ENCODE data around the gene MYL6.

Gene MYL6

DNA sequence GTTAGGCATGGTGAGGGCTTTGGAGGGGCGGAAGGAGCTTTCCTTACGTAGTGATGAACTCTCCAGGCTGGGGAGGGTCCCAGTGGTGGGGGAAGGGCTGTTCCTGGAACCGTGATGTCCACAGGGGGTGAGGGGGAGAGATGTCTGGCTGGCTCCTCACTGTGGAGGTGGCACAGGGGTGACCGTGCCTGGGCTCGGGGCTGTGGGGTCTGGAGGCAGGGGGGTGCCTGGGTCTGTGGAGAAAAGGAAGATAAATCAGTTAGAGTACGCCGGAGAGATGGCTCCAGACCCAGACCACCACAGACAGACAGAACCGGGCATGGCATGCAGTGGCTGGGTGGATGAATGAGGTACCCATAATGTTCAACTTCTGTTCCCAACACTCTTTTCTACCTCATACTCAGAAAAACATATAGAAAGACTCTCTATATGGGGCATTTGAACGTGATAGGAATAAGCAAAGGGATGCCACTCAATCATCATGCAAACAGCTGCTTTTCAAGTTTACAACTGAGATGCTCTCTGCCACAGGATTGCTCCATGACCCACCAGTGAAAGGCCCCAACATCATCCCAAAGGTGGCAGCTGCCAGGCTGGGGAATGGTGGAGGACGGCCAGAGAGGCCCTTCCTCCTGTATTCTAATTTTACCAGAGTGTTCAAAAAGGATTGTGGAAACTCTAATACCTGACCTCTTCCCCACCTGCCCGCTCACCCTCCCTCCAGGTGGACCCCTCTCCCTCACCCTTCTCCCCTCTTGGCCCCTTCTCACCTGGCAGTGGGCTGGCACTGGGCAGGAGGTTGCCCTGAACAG is 5.6 kb downstream of the MYL6 start:
- no peak overlapping the region for H3K4me3 ChIP-seq (ENCODE audit: low read depth, low read length)
- TF ChIP-seq, protein P1, sequence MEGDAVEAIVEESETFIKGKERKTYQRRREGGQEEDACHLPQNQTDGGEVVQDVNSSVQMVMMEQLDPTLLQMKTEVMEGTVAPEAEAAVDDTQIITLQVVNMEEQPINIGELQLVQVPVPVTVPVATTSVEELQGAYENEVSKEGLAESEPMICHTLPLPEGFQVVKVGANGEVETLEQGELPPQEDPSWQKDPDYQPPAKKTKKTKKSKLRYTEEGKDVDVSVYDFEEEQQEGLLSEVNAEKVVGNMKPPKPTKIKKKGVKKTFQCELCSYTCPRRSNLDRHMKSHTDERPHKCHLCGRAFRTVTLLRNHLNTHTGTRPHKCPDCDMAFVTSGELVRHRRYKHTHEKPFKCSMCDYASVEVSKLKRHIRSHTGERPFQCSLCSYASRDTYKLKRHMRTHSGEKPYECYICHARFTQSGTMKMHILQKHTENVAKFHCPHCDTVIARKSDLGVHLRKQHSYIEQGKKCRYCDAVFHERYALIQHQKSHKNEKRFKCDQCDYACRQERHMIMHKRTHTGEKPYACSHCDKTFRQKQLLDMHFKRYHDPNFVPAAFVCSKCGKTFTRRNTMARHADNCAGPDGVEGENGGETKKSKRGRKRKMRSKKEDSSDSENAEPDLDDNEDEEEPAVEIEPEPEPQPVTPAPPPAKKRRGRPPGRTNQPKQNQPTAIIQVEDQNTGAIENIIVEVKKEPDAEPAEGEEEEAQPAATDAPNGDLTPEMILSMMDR (IDR thresholded peaks at IDR 0.05; ENCODE audit: low read depth, low read length): no peak

DNA sequence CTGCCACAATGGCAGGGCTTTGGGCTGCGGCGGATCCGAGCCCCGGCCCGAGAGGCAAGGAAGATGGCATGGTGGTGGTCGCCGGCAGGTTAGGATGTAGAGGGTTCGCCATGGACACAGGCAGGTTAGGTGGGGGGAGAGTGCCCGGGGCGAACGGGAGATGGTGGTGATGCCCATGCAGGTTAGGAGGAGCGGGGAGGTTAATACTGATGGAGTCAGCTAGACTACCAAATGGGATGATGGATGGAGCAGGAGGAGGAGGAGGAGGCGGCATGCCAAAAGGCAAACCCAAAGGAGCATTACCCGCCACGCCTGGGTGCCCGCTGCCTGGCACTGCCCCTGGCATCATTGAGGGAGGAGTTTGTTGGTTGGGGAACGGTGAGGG is 6.2 kb downstream of the MYL6 start:
- no peak overlapping the region for H3K4me3 ChIP-seq (ENCODE audit: low read depth, low read length)
- TF ChIP-seq, protein P1 (IDR thresholded peaks at IDR 0.05; ENCODE audit: low read depth, low read length): no peak

DNA sequence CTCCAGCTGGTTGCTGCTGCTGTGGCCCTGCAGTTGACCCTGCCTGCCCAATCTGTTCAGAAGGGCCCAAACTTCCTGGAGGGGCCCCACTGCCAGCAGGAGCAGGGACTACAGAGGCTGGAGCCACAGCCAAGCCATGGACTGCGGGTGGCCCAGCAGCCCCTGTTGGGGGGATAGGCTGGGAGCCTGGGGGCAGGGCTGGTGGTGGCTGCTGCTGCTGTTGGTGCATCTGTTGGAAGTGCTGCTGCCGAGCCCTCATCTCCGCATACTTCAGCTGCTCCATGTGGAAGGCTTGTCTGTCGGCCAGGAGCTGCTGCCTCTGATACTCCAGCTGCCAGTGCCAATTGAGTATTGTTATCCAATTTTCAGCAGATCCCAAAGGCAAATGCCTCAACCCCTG is 7.2 kb downstream of the MYL6 start:
- H3K4me3 ChIP-seq (ENCODE audit: low read depth, low read length): no peak overlapping the region
- TF ChIP-seq, protein P1 (IDR thresholded peaks at IDR 0.05; ENCODE audit: low read depth, low read length): no peak

DNA sequence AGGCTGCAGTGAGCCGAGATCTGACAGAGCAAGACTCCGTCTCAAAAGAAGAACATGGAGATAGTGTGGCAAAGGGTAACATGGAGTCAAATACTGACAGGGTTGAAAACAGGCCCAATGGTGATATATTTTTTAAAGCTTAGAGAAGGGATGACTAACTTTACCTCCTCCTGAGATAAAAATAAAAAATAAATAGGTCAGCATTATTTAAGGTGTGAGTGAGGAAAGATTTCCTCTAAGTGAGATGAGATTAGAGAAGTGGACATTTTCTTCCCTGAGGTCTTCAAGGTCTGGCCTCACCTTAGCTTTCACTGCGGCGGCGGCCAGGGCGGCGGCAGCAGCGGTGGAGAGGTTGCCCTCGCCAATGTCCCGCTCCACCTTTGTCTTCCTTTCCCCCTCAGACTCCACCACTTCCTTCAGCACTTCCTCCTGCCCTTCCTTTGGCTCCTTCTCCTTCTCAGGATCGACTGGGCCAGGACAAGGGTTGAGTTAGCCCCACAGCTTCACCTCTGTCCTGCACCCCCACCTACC is 11.1 kb downstream of the MYL6 start:
- TF ChIP-seq, protein P1 (IDR thresholded peaks at IDR 0.05; ENCODE audit: low read depth, low read length): no peak
- no peak overlapping the region for H3K4me3 ChIP-seq (ENCODE audit: low read depth, low read length)

- TF ChIP-seq, protein P1 (IDR thresholded peaks at IDR 0.05; ENCODE audit: low read depth, low read length): no peak
Measured at GRCh38 chr12:56172839-56173238, 14.7 kb downstream of the MYL6 start.

GRCh38 chr12:56178347-56178746 is 20.2 kb downstream of the MYL6 start:
- TF ChIP-seq, protein P1 (IDR thresholded peaks at IDR 0.05; ENCODE audit: low read depth, low read length): no peak
- no peak overlapping the region for H3K4me3 ChIP-seq (ENCODE audit: low read depth, low read length)

More at GRCh38 chr12:56172839-56173238, 14.7 kb downstream of the MYL6 start:
- no peak overlapping the region for H3K4me3 ChIP-seq (ENCODE audit: low read depth, low read length)

GRCh38 chr12:56186957-56187356 is 28.8 kb downstream of the MYL6 start:
- TF ChIP-seq, protein P1 (IDR thresholded peaks at IDR 0.05; ENCODE audit: low read depth, low read length): no peak
- H3K4me3 ChIP-seq (ENCODE audit: low read depth, low read length): no peak overlapping the region
